Uterus (tissue), 4 donors: Measurements from ENCODE around the gene HIVEP3. TPM values are rescaled to one million over a fixed set of nuclear protein-coding genes. Genes with fewer than 3 reads are reported as not detected.

Experiments used
- DNase-seq, 2 donors: peaks; one replicate each; pipeline ENCODE4 v3.0.0-alpha.2; 2019 to 2020
- H3K27ac ChIP-seq, 2 donors: fragments of 200-600 bp; sonication (generic); 1 replicate in 1 of 2; 2 replicates in 1 of 2; pipeline ENCODE4 v1.5.1; 2016 to 2018
- H3K27me3 ChIP-seq, 2 donors: fragments of 200-600 bp; sonication (generic); one replicate each; pipeline ENCODE4 v1.5.1; 2018 to 2019; ENCODE audit warnings: control low read depth in 1 of 2
- H3K36me3 ChIP-seq, 2 donors: fragments of 200-600 bp; sonication (generic); one replicate each; pipeline ENCODE4 v1.5.1; 2019; ENCODE audit warnings: control low read depth in 1 of 2
- H3K4me1 ChIP-seq, 2 donors: fragments of 200-600 bp; sonication (generic); one replicate each; pipeline ENCODE4 v1.5.1; 2018 to 2019; ENCODE audit warnings: control low read depth in 1 of 2
- H3K4me3 ChIP-seq, 2 donors: fragments of 200-600 bp; sonication (generic); 1 replicate in 1 of 2; 2 replicates in 1 of 2; pipeline ENCODE4 v1.5.1; 2018 to 2019; ENCODE audit warnings: mild to moderate bottlenecking in 1 of 2
- H3K9me3 ChIP-seq, 2 donors: fragments of 200-600 bp; sonication (generic); one replicate each; pipeline ENCODE4 v1.5.1; 2019; ENCODE audit warnings: control low read depth in 1 of 2
- POLR2A ChIP-seq, 2 donors: fragments of 450-650 bp; IDR thresholded peaks; one replicate each; pipeline ENCODE4 v1.6.1; 2016; ENCODE audit warnings: antibody characterized with exemption in 2 of 2, mild to moderate bottlenecking in 1 of 2, moderate library complexity in 1 of 2
- intact Hi-C: fragments of 100-400 bp; cut with DNase I; formaldehyde crosslinking; loops from one replicate; pipeline ENCODE4 v1.15.1; 2023; ENCODE audit warnings: low total_unique reads
- total RNA-seq, 4 donors: library from RNA; depleted of rRNA in 3 of 4; stranded (reverse); fragments of >200 nt in 3 of 4; gene quantifications; one replicate each; pipeline versions ENCODE4 v1.1.0 to v1.2.4, GENCODE V29; 2014 to 2023
- TF ChIP-seq, protein P1 (sequence below), 4 experiments: fragments of 200-600 bp in 2 of 4; fragments of 450-650 bp in 2 of 4; sonication (generic) in 2 of 4; IDR thresholded peaks; one replicate each; pipeline ENCODE4 v1.5.1; 2016 to 2019; ENCODE audit warnings: antibody characterized with exemption in 4 of 4, mild to moderate bottlenecking in 2 of 4, moderate library complexity in 1 of 4
- donor health status: DM: yes; HTN: yes; CAD: no.

The HIVEP3 gene
- total RNA-seq, 4 donors from 2014 or later, result 0.51 to 7.6 (median 2.9) TPM

DNA sequence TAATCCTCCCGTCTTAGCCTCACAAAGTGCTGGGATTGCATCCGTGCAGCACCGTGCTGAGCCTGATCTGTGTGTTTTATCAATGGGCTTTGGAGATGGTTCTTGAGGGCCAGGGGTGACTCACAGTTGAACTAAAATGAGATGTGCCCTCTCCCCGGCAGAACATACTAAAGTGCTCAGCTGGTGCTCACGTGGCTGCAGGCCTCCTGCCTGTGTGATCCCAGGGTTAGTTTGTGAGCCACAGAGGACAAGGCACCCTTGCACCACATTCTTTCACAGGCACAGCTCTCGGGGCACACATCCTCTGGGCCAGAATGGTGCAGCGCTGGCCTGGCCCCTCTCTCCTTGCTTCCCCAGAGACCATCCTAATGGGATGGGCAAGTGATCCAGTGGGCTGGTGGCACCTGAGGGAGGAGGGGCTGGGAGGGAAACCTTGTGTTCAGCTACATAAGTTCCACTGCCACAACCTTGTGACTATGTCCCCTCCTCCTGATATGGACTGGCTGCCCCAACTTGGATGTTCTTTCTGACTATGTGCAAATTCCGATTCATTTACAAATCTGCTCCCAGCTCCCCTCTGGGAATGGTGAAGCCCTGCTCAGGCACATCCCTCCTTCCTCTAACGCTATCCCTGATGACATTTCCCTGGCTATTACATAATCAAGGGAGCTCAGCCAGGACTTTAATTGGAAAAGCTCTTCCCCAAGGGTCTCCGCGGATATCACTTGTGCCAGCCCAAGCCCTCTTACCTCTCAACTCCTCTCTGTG lies 237.2 kb downstream of the HIVEP3 start:
- no peaks in the 10 kb centered on the region for H3K27me3 ChIP-seq
- intact Hi-C loops, result no loop called here
- H3K4me3 ChIP-seq, result no peak overlapping the region
- TF ChIP-seq POLR2A (IDR thresholded peaks at IDR 0.05), result no peak
- TF ChIP-seq, protein P1, sequence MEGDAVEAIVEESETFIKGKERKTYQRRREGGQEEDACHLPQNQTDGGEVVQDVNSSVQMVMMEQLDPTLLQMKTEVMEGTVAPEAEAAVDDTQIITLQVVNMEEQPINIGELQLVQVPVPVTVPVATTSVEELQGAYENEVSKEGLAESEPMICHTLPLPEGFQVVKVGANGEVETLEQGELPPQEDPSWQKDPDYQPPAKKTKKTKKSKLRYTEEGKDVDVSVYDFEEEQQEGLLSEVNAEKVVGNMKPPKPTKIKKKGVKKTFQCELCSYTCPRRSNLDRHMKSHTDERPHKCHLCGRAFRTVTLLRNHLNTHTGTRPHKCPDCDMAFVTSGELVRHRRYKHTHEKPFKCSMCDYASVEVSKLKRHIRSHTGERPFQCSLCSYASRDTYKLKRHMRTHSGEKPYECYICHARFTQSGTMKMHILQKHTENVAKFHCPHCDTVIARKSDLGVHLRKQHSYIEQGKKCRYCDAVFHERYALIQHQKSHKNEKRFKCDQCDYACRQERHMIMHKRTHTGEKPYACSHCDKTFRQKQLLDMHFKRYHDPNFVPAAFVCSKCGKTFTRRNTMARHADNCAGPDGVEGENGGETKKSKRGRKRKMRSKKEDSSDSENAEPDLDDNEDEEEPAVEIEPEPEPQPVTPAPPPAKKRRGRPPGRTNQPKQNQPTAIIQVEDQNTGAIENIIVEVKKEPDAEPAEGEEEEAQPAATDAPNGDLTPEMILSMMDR (IDR thresholded peaks at IDR 0.05), result no peak
- no peaks in the 10 kb centered on the region for H3K36me3 ChIP-seq
- no peaks in the 10 kb centered on the region for H3K4me1 ChIP-seq
- H3K9me3 ChIP-seq, result no peaks in the 10 kb centered on the region
- no peak for DNase-seq
- H3K27ac ChIP-seq, result no peak overlapping the region

DNA sequence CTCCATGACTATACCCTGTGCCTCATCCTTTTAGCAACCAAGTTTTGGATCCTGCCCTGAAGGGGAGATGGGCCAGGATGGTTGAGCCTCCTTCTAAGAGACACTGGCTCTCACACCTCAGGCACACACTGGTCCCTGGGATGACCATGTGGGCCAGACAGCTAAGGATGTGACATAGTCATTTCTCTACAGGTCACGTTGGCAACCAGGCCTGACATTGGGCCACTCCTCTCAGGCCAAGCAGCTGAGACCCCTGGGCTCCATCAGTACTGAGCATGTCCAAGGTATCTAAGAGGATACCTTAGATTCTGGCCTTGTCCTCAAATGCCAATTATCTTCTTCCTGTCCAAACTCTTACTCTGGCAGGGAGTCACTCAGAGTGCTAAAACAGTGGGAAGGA lies 238.7 kb downstream of the HIVEP3 start:
- Histone ChIP-seq H3K27me3 (no peaks in the 10 kb centered on the region), H3K4me3 (no peak overlapping the region), H3K4me1 (no peaks in the 10 kb centered on the region), H3K9me3 (no peaks in the 10 kb centered on the region), H3K27ac (no peak overlapping the region), H3K36me3 (no peaks in the 10 kb centered on the region)
- intact Hi-C loops, result no loop called here
- DNase-seq, result no peak
- TF ChIP-seq POLR2A (IDR thresholded peaks at IDR 0.05), result no peak
- TF ChIP-seq, protein P1 (IDR thresholded peaks at IDR 0.05), result no peak

DNA sequence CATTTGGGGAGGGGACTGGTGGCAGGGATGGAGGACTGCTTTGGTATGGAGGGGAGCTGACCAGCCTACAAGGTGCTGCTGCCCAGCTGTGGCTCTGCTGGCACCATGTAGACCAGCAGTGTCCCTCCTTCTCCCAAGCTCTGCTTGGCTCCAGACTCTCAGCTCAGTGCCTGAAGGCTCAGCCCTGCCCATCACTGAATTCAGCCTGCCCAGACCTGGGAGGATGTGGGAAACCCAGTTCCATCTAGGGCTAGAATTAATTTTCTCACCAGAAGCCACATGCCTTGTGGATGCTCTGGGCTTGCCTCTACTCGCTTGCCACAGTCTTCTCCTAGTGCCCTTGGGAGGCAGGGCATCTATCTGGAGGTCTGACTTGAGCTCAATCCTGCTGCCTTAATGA lies 239.2 kb downstream of the HIVEP3 start:
- H3K36me3 ChIP-seq, result no peaks in the 10 kb centered on the region
- H3K27ac ChIP-seq, result no peak overlapping the region
- H3K4me3 ChIP-seq, result no peak overlapping the region
- DNase-seq, result no peak
- intact Hi-C loops, result no loop called here
- H3K27me3 ChIP-seq, result no peaks in the 10 kb centered on the region
- H3K4me1 ChIP-seq, result no peaks in the 10 kb centered on the region
- TF ChIP-seq, protein P1 (IDR thresholded peaks at IDR 0.05), result no peak
- TF ChIP-seq POLR2A (IDR thresholded peaks at IDR 0.05), result no peak
- no peaks in the 10 kb centered on the region for H3K9me3 ChIP-seq

DNA sequence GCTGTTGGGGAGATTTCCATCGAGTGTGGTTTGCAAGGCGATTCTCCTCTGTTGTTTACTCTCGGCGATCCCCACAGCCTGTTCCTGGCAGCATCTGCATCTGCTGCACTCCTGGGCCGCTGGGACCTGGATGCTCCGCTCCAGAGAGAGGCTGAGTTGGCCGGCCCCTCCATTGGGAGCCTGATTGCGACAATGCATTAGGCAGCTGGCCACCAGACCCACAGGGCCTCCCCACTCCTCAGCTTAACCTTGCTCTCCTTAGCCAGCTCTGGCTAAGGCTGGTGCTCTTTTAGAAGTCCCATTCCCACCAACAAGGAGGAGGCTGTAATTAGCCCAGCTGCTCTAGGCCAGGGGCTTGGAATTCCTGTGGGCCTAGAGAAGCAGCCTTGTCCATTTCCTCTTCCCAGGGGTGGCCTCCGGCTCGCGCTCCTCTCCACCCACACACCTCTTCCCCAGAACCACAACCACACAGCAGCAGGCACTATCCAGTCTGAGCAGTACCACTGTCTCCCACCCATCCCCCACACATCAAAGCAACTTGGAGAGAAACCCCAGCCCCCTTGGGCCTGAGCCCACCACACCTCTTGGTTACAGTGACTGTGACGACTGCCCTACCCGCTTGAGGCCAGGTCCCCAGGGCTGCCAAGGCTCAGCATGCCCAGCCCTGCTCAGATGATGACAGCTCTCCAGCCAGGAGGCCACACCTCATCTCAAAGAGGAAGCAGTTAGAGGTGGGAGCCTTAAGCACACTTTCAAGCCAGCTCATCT lies 240.4 kb downstream of the HIVEP3 start:
- DNase-seq, result peak in 1 of 2 donors; percentile 41
- no peaks in the 10 kb centered on the region for H3K27me3 ChIP-seq
- TF ChIP-seq, protein P1 (IDR thresholded peaks at IDR 0.05), result no peak
- TF ChIP-seq POLR2A (IDR thresholded peaks at IDR 0.05), result no peak
- H3K4me3 ChIP-seq, result no peak overlapping the region
- H3K36me3 ChIP-seq, result no peaks in the 10 kb centered on the region
- H3K4me1 ChIP-seq, result no peaks in the 10 kb centered on the region
- intact Hi-C loops, result no loop called here
- H3K27ac ChIP-seq, result no peak overlapping the region
- no peaks in the 10 kb centered on the region for H3K9me3 ChIP-seq

DNA sequence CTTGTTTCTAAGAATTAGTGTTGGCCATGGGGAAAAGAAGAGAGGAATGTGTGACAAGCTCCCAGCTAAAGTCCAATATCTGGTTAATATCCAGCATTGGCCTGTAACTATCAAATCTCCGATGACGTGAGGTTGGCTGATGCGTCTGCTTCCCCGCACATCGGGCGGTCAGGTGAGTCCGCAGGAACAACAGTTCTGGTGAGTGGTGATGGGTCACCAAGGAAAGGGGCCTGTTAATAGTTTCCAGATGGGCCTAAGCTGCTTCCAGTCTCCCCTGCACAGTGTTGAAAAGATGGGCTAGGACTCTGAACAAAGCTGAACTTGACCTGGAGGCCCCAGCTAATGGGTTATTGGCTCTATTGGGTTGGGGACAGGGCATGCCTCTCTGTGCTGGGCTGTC lies 241.1 kb downstream of the HIVEP3 start:
- Histone ChIP-seq H3K36me3 (no peaks in the 10 kb centered on the region), H3K4me3 (no peak overlapping the region), H3K27me3 (no peaks in the 10 kb centered on the region), H3K9me3 (no peaks in the 10 kb centered on the region), H3K27ac (no peak overlapping the region), H3K4me1 (no peaks in the 10 kb centered on the region)
- intact Hi-C loops, result no loop called here
- no peak for DNase-seq
- TF ChIP-seq, protein P1 (IDR thresholded peaks at IDR 0.05), result no peak
- no peak for TF ChIP-seq POLR2A (IDR thresholded peaks at IDR 0.05)
